KMS-11 (cell line): ENCODE measurements around the gene RPS18.

Experiments
- H2AFZ ChIP-seq: fragments of 200-600 bp; sonication (generic); 2 replicates; pipeline ENCODE4 v1.6.1; 2016; ENCODE audit warnings: antibody characterized with exemption, mixed run types, low read depth
- H3K27ac ChIP-seq: fragments of 200-600 bp; sonication (generic); 2 replicates; pipeline ENCODE4 v1.6.1; 2016; ENCODE audit warnings: mild to moderate bottlenecking, mixed run types
- H3K27me3 ChIP-seq: fragments of 200-600 bp; sonication (generic); 2 replicates; pipeline ENCODE4 v1.6.1; 2017; ENCODE audit warnings: mild to moderate bottlenecking, low read depth, mixed run types, moderate library complexity; ENCODE audit not compliant: insufficient read depth
- H3K36me3 ChIP-seq: fragments of 200-600 bp; sonication (generic); 2 replicates; pipeline ENCODE4 v1.6.1; 2017; ENCODE audit warnings: mild to moderate bottlenecking, mixed run types; ENCODE audit not compliant: insufficient read depth
- H3K4me1 ChIP-seq: fragments of 200-600 bp; sonication (generic); 2 replicates; pipeline ENCODE4 v1.6.1; 2016; ENCODE audit warnings: mild to moderate bottlenecking, low read depth, mixed run types; ENCODE audit not compliant: poor library complexity, severe bottlenecking
- H3K4me2 ChIP-seq: fragments of 200-600 bp; sonication (generic); 2 replicates; pipeline ENCODE4 v1.7.0; 2016; ENCODE audit warnings: mild to moderate bottlenecking, mixed run types
- H3K4me3 ChIP-seq: fragments of 200-600 bp; sonication (generic); IDR thresholded peaks from 2 replicates; pipeline ENCODE4 v1.6.1; 2017; ENCODE audit warnings: low read depth, low read length, mixed read lengths; ENCODE audit not compliant: insufficient read depth
- H3K79me2 ChIP-seq: fragments of 200-600 bp; sonication (generic); 2 replicates; pipeline ENCODE4 v1.6.1; 2016; ENCODE audit warnings: low read depth, mixed run types; ENCODE audit not compliant: insufficient read depth
- H3K9ac ChIP-seq: fragments of 200-600 bp; sonication (generic); 2 replicates; pipeline ENCODE4 v1.6.1; 2016; ENCODE audit warnings: mild to moderate bottlenecking, mixed run types
- H4K20me1 ChIP-seq: fragments of 200-600 bp; sonication (generic); 2 replicates; pipeline ENCODE4 v1.6.1; 2016; ENCODE audit warnings: mild to moderate bottlenecking, mixed run types; ENCODE audit not compliant: insufficient read depth
- TF ChIP-seq, protein P1 (sequence below): fragments of 200-600 bp; sonication (generic); conservative IDR thresholded peaks from 2 replicates; pipeline ENCODE4 v1.6.1; 2017; ENCODE audit warnings: low read depth, mild to moderate bottlenecking, antibody characterized with exemption, low read length, moderate library complexity, mixed read lengths

Gene RPS18

DNA sequence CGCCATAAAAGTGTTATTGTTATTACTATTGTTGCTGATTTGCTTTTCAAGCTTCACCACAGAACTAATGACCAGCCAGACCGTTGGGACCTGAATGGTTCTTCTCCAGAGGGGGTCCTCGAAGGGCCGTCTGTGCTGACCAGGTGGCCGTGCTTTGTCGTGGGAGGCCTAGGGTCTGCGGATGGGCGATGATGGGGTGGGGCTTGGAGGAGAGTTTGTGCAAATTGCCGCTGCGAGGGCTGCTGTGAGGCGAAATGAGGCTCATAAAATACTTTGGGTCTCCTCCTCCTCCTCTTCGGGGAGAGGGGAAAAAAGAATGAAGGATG is 51.7 kb downstream of the RPS18 start:
- TF ChIP-seq, protein P1, sequence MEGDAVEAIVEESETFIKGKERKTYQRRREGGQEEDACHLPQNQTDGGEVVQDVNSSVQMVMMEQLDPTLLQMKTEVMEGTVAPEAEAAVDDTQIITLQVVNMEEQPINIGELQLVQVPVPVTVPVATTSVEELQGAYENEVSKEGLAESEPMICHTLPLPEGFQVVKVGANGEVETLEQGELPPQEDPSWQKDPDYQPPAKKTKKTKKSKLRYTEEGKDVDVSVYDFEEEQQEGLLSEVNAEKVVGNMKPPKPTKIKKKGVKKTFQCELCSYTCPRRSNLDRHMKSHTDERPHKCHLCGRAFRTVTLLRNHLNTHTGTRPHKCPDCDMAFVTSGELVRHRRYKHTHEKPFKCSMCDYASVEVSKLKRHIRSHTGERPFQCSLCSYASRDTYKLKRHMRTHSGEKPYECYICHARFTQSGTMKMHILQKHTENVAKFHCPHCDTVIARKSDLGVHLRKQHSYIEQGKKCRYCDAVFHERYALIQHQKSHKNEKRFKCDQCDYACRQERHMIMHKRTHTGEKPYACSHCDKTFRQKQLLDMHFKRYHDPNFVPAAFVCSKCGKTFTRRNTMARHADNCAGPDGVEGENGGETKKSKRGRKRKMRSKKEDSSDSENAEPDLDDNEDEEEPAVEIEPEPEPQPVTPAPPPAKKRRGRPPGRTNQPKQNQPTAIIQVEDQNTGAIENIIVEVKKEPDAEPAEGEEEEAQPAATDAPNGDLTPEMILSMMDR = no peak
- Histone ChIP-seq H3K4me2 (peak overlapping the region; percentile 58), H3K79me2 (peaks cover 29% of the 10 kb centered on the region; the same call in 1 of the 2 replicates), H3K9ac (peak overlapping the region; percentile 76; the same call in 1 of the 2 replicates), H3K27me3 (no peaks in the 10 kb centered on the region), H2AFZ (peak overlapping the region; percentile 77), H3K27ac (peak overlapping the region; percentile 18; the same call in 1 of the 2 replicates), H4K20me1 (no peaks in the 10 kb centered on the region), H3K36me3 (no peaks in the 10 kb centered on the region; the same call in 1 of the 2 replicates), H3K4me1 (peaks cover 23% of the 10 kb centered on the region), H3K4me3 (peak overlapping the region; percentile 57)

DNA sequence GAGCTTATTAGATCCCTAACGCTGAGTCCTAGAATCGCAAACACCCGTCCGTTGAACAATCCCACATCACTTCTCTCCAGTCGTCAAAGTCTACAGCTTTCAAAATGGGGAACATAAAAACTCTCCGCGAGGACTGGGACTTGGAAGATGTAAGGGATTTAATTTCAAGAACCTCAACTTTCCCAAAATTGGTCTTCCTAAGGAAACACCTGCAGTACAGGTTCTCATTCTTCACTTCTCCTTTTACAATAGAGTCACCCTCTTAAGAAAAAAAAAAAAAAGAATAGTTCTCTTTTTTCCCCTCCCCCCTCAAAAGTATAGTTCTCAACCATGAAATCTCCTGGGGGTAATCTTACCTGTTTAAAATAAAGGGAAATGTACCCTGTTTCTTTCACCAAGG is 52.2 kb downstream of the RPS18 start:
- H3K36me3 ChIP-seq = no peaks in the 10 kb centered on the region; the same call in 1 of the 2 replicates
- no peaks in the 10 kb centered on the region for H3K27me3 ChIP-seq
- H3K9ac ChIP-seq = no peak overlapping the region
- H3K4me2 ChIP-seq = peak overlapping the region; percentile 58
- H3K4me3 ChIP-seq = no peak overlapping the region
- TF ChIP-seq, protein P1 = no peak
- no peaks in the 10 kb centered on the region for H4K20me1 ChIP-seq
- no peak overlapping the region for H3K27ac ChIP-seq
- H3K79me2 ChIP-seq = peaks cover 29% of the 10 kb centered on the region; the same call in 1 of the 2 replicates
- H2AFZ ChIP-seq = peak overlapping the region; percentile 77; the same call in 1 of the 2 replicates
- H3K4me1 ChIP-seq = peaks cover 17% of the 10 kb centered on the region
